GM11168 (cell line): ENCODE measurements around the gene DCTN2.
"Not testable (repeated sequence)": the region's sequence is repeated elsewhere in the genome, so short reads cannot be mapped to it uniquely, and the experiment has no call there.

ENCODE experiments used
- in situ Hi-C: fragments of 300-500 bp; cut with MboI; formaldehyde crosslinking; loops from one replicate; pipeline ENCODE4 v1.12.0; 2022; ENCODE audit warnings: low sequenced_read_pairs; ENCODE audit not compliant: unreplicated experiment

DCTN2 gene

GRCh38 chr12:57518176-57518919, 28.6 kb downstream of the DCTN2 start:
- in situ Hi-C loops: no loop called here

- in situ Hi-C loops: not testable (repeated sequence)
Observed at GRCh38 chr12:57517718-57518117, 29.3 kb downstream of the DCTN2 start.

GRCh38 chr12:57517187-57517586, 29.8 kb downstream of the DCTN2 start:
- in situ Hi-C loops: no loop called here

GRCh38 chr12:57516617-57517153, 30.3 kb downstream of the DCTN2 start:
- in situ Hi-C loops: no loop called here

- in situ Hi-C loops: no loop called here
Observed at GRCh38 chr12:57515934-57516541, 31.0 kb downstream of the DCTN2 start.

GRCh38 chr12:57515408-57515933, 31.5 kb downstream of the DCTN2 start:
- in situ Hi-C loops: no loop called here

GRCh38 chr12:57514720-57515407, 32.1 kb downstream of the DCTN2 start:
- in situ Hi-C loops: no loop called here

GRCh38 chr12:57514246-57514645, 32.7 kb downstream of the DCTN2 start:
- in situ Hi-C loops: not testable (repeated sequence)

GRCh38 chr12:57513677-57514076, 33.3 kb downstream of the DCTN2 start:
- in situ Hi-C loops: not testable (repeated sequence)

- in situ Hi-C loops: no loop called here
Observed at GRCh38 chr12:57513266-57513665, 33.7 kb downstream of the DCTN2 start.

GRCh38 chr12:57512665-57513064, 34.3 kb downstream of the DCTN2 start:
- in situ Hi-C loops: no loop called here

- in situ Hi-C loops: no loop called here
Observed at GRCh38 chr12:57511588-57512325, 35.2 kb downstream of the DCTN2 start.

GRCh38 chr12:57511161-57511560, 35.8 kb downstream of the DCTN2 start:
- in situ Hi-C loops: no loop called here

- in situ Hi-C loops: not testable (repeated sequence)
Observed at GRCh38 chr12:57507796-57508195, 39.2 kb downstream of the DCTN2 start.

GRCh38 chr12:57506541-57506940, 40.5 kb downstream of the DCTN2 start:
- in situ Hi-C loops: not testable (repeated sequence)

GRCh38 chr12:57502311-57502969, 44.6 kb downstream of the DCTN2 start:
- in situ Hi-C loops: not testable (repeated sequence)

GRCh38 chr12:57500213-57500612, 46.8 kb downstream of the DCTN2 start:
- in situ Hi-C loops: no loop called here

GRCh38 chr12:57498571-57498970, 48.4 kb downstream of the DCTN2 start:
- in situ Hi-C loops: no loop called here

GRCh38 chr12:57498132-57498502, 48.9 kb downstream of the DCTN2 start:
- in situ Hi-C loops: no loop called here
